ENCODE measurements around the gene DBF4B. TPM values are rescaled to one million over a fixed set of nuclear protein-coding genes. Genes with fewer than 3 reads are reported as not detected.
"Not testable (repeated sequence)": the region's sequence is repeated elsewhere in the genome, so short reads cannot be mapped to it uniquely, and the experiment has no call there.

DBF4B gene
- total RNA-seq, 2 donors from 2014 or later = 4.2 to 4.3 TPM

GRCh38 chr17:44719444-44719843 lies 11.0 kb downstream of the DBF4B start:
- DNase-seq (ENCODE audit: low spot score) = no peak

DNA sequence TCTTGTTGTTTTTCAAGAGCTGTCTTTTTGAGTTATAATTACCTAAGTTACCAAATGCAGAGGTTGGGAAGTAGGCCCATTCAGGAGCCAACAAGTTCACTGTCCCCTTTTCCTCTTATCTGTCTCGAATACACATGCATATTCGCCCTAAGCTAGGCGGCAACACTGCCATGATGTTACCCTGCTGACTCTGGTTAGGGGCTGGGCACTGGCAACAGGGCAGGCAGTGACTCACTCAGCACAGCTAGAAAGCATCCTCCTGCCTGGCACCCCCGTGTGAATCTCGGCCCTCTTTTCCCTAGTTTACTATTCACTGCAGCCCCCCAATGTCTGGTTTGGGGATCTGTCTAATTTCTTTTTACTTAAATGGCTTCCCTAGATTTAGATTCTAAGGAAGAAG lies 13.8 kb downstream of the DBF4B start:
- no peak for DNase-seq (ENCODE audit: low spot score)
- intact Hi-C loops (cut with DNase I) = no loop called here

More at GRCh38 chr17:44719444-44719843, 11.0 kb downstream of the DBF4B start:
- intact Hi-C loops (cut with DNase I) = no loop called here

- DNase-seq (ENCODE audit: low spot score); intact Hi-C loops (cut with DNase I): not testable (repeated sequence)
Observed at GRCh38 chr17:44726121-44726520, 17.7 kb downstream of the DBF4B start.

DNA sequence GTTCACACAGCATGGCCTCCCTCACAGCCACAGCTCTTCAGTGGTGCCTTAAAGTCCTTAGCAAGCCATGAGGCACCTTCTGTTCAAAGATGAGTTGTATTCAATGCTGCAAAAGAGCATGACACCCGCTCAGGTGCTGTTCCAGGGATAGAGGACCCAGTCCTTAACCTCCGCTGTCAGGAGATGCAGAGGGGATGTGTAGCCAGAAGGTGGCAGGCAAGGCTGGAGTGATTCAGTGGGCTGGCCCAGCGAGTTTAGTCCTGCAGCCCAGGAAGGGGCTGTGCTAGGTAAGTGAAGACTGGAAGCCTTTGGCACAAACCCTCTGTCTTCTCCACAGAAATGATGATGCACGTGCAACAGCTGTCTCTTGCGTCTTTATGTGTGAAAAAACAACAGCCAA lies 25.3 kb downstream of the DBF4B start:
- intact Hi-C loops (cut with DNase I) = no loop called here
- DNase-seq (ENCODE audit: low spot score) = no peak

DNA sequence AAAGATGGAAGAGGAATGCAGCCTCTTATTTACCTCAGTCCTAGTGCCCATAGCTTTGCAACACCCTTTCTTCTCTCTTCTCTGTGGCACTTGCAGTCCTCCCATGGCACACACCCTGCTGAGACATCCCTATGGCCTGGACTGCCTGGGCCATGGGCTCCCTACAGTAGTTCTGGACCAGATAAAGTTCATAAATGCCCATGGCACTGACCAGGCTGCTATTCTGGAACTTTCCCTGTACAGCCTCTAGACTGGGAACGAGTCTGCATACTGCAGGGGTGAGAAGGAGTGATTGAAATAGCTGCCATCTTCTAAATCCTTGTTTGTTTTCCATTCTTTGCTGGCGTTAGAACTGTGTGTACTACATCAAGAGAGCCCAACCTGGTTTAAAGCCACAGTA lies 25.8 kb downstream of the DBF4B start:
- no peak for DNase-seq (ENCODE audit: low spot score)
- intact Hi-C loops (cut with DNase I) = no loop called here

DNA sequence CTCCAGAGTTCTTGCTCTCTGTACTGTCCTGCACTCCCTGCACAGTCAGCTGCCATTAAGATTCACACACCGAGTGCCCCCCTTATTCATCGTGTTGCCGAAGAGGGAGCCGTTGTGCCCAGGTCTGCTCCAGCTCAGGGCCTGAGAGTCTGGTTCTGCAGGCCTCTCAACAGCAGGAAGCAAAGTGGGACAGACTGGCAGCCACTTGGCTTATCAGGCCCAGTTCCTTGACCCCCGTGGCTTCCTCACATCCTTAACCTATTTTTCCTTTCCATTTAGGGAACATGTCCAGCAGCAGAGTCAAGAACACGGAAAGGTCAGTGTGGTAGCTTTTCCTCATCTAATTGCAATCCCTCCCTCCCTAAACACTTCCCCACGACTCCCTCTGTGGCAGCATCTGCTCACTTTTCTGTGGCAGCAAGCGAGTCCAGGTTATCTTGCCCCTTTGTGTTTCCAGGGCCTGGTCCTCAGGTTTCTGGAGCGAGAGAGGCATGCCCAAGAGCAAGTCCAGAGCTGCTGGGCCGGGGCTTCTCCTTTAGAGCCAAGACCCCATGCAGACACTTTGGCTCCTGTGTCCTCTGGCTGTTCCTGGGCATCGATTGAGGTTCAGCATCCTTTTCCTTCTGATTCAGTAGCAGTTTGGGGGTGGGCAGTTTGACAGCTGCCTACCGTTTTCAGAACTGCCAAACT lies 28.2 kb downstream of the DBF4B start:
- DNase-seq (ENCODE audit: low spot score) = peak; percentile 52
- intact Hi-C loops (cut with DNase I) = no loop called here

GRCh38 chr17:44738214-44738906 lies 29.9 kb downstream of the DBF4B start:
- intact Hi-C loops (cut with DNase I) = no loop called here
- DNase-seq (ENCODE audit: low spot score) = no peak

GRCh38 chr17:44741316-44741715 lies 32.9 kb downstream of the DBF4B start:
- intact Hi-C loops (cut with DNase I) = no loop called here
- no peak for DNase-seq (ENCODE audit: low spot score)

- intact Hi-C loops (cut with DNase I) = no loop called here
- no peak for DNase-seq (ENCODE audit: low spot score)
Observed at GRCh38 chr17:44745301-44745700, 36.8 kb downstream of the DBF4B start.

DNA sequence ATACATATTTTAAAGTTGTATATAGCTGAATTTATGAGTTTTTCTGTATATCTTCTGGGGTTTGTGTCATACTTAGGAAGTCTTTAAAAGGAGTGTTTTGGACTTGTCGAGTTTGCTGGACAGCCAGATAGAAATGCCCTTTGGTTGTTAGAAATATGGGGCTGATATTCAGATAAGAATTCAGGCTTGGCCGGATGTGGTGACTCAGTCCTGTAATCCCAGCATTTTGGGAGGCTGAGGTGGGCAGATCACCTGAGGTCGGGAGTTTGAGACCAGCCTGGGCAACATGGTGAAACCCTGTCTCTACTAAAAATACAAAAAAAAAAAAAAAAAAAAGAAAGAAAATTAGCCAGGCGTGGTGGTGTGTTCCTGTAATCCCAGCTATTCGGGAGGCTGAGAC lies 37.3 kb downstream of the DBF4B start:
- intact Hi-C loops (cut with DNase I); DNase-seq (ENCODE audit: low spot score): not testable (repeated sequence)

DNA sequence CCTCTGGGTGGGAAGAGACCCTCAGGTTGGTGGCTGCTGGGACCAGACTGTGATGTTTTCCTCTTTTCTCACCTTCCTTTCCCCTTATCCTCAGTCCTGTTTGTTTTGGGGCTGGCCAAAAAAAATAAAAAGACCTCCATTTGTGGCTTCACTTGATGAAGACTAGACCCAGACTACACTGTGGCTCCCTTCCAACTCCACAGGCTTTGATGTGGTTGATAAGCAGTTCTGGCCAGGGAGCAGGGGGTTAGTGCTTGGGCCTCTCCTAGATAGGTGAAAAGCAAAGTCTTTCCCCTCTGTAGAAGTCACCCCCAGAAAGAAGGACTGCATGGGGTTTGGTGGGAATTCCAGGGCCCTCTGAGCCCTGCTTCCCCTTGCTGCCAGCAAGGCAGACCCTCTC lies 39.1 kb downstream of the DBF4B start:
- DNase-seq (ENCODE audit: low spot score) = no peak
- intact Hi-C loops (cut with DNase I) = no loop called here

DNA sequence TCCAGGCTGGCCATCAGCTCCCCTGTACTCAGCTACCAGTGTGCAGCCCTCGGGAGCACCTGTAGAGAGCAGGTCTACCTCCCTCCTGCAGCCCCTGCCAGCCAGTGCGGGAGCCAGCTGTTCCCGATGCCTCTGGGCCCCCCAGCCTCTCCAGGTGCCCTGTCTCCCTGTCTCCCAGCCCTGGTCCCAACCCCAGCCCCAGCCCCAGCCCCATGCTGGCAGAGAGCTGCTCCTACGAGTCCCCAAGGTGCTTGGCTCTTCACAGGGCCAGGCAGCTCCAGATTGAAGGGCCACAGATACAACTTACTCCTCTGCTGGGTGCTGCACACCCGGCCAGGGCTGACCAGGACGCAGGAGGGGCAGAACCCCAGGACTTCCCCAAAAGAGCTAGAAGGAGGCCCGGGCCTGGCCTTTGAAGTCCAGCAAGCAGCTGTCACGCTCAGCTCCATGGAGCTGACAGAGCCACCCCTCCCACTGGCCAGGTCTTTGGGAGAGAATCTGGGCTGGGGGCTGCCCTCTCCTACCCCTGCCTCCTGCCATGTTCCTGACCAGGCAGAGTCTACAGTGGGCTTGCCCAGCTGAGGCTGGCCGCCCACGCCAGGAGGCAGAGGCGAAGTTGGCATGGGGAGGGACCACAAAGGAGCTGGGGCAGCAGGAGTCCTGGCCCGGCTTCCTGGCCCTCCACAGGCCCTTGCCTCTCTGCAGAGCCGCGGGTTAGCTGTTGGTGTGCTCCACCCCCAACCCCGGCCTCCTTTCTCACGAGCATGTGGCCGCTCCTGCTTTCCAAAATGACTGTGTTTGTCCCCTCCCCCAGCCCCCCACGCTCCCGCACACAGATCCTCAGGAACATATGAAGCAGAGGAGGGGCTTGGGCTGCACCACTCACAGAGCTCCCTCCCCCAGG lies 40.9 kb downstream of the DBF4B start:
- no peak for DNase-seq (ENCODE audit: low spot score)
- intact Hi-C loops (cut with DNase I) = no loop called here

GRCh38 chr17:44749980-44750318 lies 41.5 kb downstream of the DBF4B start:
- intact Hi-C loops (cut with DNase I) = no loop called here
- DNase-seq (ENCODE audit: low spot score) = no peak

GRCh38 chr17:44751331-44751730 lies 42.9 kb downstream of the DBF4B start:
- intact Hi-C loops (cut with DNase I) = no loop called here
- no peak for DNase-seq (ENCODE audit: low spot score)

GRCh38 chr17:44751806-44752205 lies 43.3 kb downstream of the DBF4B start:
- intact Hi-C loops (cut with DNase I) = no loop called here
- no peak for DNase-seq (ENCODE audit: low spot score)

- intact Hi-C loops (cut with DNase I) = no loop called here
- no peak for DNase-seq (ENCODE audit: low spot score)
Observed at GRCh38 chr17:44752953-44753861, 44.7 kb downstream of the DBF4B start.

- no peak for DNase-seq (ENCODE audit: low spot score)
- intact Hi-C loops (cut with DNase I) = no loop called here
Observed at GRCh38 chr17:44754276-44754675, 45.8 kb downstream of the DBF4B start.

GRCh38 chr17:44755180-44755579 lies 46.7 kb downstream of the DBF4B start:
- DNase-seq (ENCODE audit: low spot score); intact Hi-C loops (cut with DNase I): not testable (repeated sequence)
